Naive thymus-derived CD8-positive, alpha-beta T cell (primary cell): ENCODE results near the gene RNASEH2B. TPM values are rescaled to one million over a fixed set of nuclear protein-coding genes. Genes with fewer than 3 reads are reported as not detected.
A peak's percentile ranks its signal among the peaks of the same experiment; 100 is the strongest.

Experiments
- ATAC-seq, 2 donors: fragments of 150-1000 bp; cut with Tn5 transposase in 1 of 2; sonication (Bioruptor Pico), chemical (Tn5 transposase) in 1 of 2; 1 replicate in 1 of 2; 2 replicates in 1 of 2; pipeline ENCODE4 v1.10.0; 2021; ENCODE audit warnings: mild to moderate bottlenecking in 2 of 2, moderate library complexity in 2 of 2
- POLR2A ChIA-PET: fragments of 350-600 bp; sonication (Branson Sonifier 250); formaldehyde crosslinking; loops from one replicate; lab custom pipeline; 2021; ENCODE audit warnings: antibody characterized with exemption; lab: Charles Lee
- DNase-seq, 10 donors: peaks; one replicate each; pipeline versions ENCODE4 v3.0.0 to v3.0.0-alpha.2; 2020 to 2022
- H3K27ac Mint-ChIP-seq, 10 donors: one replicate each; pipeline ENCODE4 v1.8.0; 2020 to 2022; ENCODE audit warnings: mild to moderate bottlenecking in 10 of 10, mixed read lengths in 10 of 10, moderate library complexity in 4 of 10, inconsistent platforms in 1 of 10
- H3K27me3 Mint-ChIP-seq, 5 donors: one replicate each; pipeline ENCODE4 v1.8.0; 2021 to 2022; ENCODE audit warnings: mixed read lengths in 5 of 5
- H3K36me3 Mint-ChIP-seq, 3 donors: one replicate each; pipeline ENCODE4 v1.8.0; 2020 to 2022; ENCODE audit warnings: mixed read lengths in 3 of 3, mild to moderate bottlenecking in 2 of 3, inconsistent platforms in 1 of 3
- H3K4me1 Mint-ChIP-seq, 4 donors: one replicate each; pipeline ENCODE4 v1.8.0; 2021 to 2022; ENCODE audit warnings: mixed read lengths in 4 of 4
- H3K4me3 Mint-ChIP-seq, 10 donors: one replicate each; pipeline ENCODE4 v1.8.0; 2020 to 2022; ENCODE audit warnings: mild to moderate bottlenecking in 10 of 10, mixed read lengths in 10 of 10, moderate library complexity in 6 of 10, inconsistent platforms in 1 of 10
- H3K9me3 Mint-ChIP-seq, 9 donors: one replicate each; pipeline ENCODE4 v1.8.0; 2020 to 2022; ENCODE audit warnings: mixed read lengths in 9 of 9, mild to moderate bottlenecking in 3 of 9, inconsistent platforms in 1 of 9, moderate library complexity in 1 of 9
- polyA plus RNA-seq, 3 donors: library from polyadenylated mRNA; unstranded; fragments of 300-500 nt; fragmentation: Illumina TruSeq; gene quantifications; one replicate each; pipeline ENCODE4 v1.2.3, GENCODE V29; 2021
- total RNA-seq, 8 experiments: library from RNA in 2 of 8; stranded (reverse) in 2 of 8; gene quantifications; one replicate each; pipeline ENCODE4 v1.2.3 and lab custom pipeline; 2021 to 2026

The RNASEH2B gene
- total and polyA plus RNA-seq, 5 experiments from 2014 or later = 78.5 to 118 (median 101) TPM

DNA sequence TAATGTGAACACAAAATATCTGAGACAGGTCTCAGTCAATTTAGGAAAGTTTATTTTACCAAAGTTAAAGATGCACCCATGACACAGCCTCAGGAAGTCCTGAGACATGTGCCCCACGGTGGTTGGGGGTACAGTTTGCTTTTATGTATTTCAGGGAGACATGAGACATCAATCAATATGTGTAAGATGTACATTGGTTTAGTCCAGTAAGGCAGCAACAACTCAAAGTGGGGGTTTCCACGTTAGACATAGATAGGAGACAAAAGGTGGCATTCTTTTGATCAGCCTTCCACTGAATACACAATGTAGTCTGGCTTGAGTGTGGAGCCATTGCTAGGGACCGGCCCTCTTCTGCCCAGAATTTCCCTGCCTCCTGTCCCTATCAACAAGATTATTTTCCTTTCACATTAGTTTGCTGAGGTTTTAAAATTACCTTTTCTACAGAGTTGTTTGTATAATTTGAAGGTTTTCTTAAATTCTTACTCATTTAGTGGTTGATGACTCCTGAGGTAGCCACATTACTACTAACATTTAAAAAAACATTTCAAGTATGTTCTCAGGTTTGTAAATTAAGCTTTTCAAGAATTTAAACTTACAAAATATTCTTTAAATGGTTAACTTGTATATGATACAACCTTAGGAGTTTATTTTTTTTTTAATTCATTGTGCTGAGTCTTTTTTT lies 33.2 kb downstream of the RNASEH2B start:
- DNase-seq (no peak), ATAC-seq (no peak)
- H3K27ac Mint-ChIP-seq = peak overlapping the region in 7 of 10 donors; percentile 2 to 60 (median 41)
- no peaks in the 10 kb centered on the region for H3K27me3 Mint-ChIP-seq
- H3K4me3 Mint-ChIP-seq = no peak overlapping the region
- H3K36me3 Mint-ChIP-seq = peaks cover 3 to 80% (median 37%) of the 10 kb centered on the region in 3 donors
- H3K4me1 Mint-ChIP-seq = peaks cover 0 to 13% (median 8%) of the 10 kb centered on the region in 4 donors
- H3K9me3 Mint-ChIP-seq = no peaks in the 10 kb centered on the region
- POLR2A ChIA-PET = no interaction called here

DNA sequence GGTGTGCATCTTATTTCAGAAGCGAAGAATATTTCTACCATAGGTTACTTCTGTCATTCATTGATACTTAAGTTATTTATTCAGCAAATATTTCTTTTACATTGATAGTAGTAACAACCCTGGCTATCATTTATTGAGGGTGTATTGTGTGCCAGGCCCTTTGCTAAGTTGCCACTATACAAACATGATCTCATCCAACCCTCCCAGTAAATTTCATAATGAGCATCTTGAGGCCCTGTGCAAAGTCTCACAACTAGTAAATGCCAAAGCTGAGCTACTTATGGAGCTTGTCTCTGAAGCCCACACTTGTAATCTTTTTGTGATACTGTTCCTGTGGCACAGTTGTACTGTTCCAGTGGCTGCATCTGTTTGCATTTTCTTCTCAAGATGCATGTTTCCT lies 36.1 kb downstream of the RNASEH2B start:
- peaks cover under 1 to 88% (median 47%) of the 10 kb centered on the region in 3 donors for H3K36me3 Mint-ChIP-seq

DNA sequence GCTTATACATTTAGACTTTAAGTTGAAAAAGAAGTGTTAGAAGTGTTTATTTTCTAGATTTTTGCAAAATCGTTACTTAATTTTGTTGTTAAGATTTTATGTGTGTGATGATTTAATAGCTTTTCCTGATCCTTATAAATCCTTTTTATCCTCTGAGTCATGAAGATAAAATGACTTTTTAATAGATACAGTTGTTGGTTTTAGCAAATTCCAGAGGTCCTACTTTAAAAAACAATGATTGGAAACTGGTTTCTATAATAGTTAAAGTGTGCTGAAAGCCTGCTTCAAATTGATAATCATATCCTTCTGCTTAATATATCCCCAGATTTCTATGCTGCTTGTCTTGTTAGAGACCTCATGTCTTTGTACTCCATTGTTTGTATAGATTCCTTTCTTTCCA lies 39.0 kb downstream of the RNASEH2B start:
- Mint-ChIP-seq H3K4me3 (no peak overlapping the region), H3K4me1 (peaks cover 0 to 3% (median 1%) of the 10 kb centered on the region in 4 donors), H3K36me3 (peaks cover 6 to 84% (median 35%) of the 10 kb centered on the region in 3 donors), H3K9me3 (no peaks in the 10 kb centered on the region), H3K27ac (peak overlapping the region in 1 of 10 donors; percentile 15), H3K27me3 (no peaks in the 10 kb centered on the region)
- no peak for ATAC-seq
- POLR2A ChIA-PET = no interaction called here
- no peak for DNase-seq

More for the DNA sequence above, 36.1 kb downstream of the RNASEH2B start:
- H3K27me3 Mint-ChIP-seq = no peaks in the 10 kb centered on the region
- no peak overlapping the region for H3K4me3 Mint-ChIP-seq
- ATAC-seq (no peak), DNase-seq (no peak)
- no peaks in the 10 kb centered on the region for H3K9me3 Mint-ChIP-seq
- H3K4me1 Mint-ChIP-seq = peaks cover 0 to 10% (median 5%) of the 10 kb centered on the region in 4 donors
- no peak overlapping the region for H3K27ac Mint-ChIP-seq
- POLR2A ChIA-PET = no interaction called here

DNA sequence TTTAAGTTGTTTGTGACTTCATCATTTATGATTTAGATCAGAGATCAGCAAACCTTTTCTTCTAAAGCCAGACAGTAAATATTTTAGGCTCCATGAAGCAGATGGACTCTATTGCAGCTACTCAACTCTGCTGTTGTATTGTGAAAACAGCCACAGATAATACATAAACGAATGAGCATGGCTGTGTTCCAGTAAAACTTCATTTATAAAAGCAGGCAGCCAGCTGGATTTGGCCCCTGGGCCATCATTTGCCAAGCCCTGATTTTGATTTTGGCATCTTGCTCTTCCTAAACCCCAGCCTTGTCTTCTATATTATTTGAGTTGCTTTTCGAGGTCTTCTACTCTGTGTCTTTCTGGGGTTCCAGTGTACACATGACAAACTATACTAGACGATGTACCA lies 41.3 kb downstream of the RNASEH2B start:
- DNase-seq (no peak), ATAC-seq (no peak)
- Mint-ChIP-seq H3K9me3 (no peaks in the 10 kb centered on the region), H3K27me3 (no peaks in the 10 kb centered on the region), H3K36me3 (peaks cover 6 to 80% (median 32%) of the 10 kb centered on the region in 3 donors), H3K27ac (peak overlapping the region in 1 of 10 donors; percentile 11), H3K4me1 (peaks cover 0 to 5% (median 1%) of the 10 kb centered on the region in 4 donors), H3K4me3 (no peak overlapping the region)
- POLR2A ChIA-PET = no interaction called here

DNA sequence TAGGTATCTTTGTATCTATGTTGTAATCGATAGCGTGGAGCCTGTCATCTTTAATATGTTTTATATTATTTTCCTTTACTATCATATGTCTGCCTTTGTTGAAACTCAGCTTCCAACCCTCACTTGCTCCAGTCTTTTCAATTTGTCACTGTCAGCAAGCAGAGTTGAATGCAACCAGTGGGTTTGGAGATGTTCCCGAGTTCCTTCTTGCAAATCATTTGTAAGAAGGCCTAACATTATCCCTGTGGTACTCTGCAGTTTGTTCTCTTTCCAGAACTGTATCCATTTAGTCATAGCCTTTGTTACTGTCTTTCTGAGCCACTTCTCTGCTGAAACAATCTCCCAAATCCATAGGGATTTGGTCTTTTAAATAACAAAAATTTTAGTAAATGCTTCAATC lies 41.8 kb downstream of the RNASEH2B start:
- Mint-ChIP-seq H3K9me3 (no peaks in the 10 kb centered on the region), H3K36me3 (peaks cover 6 to 80% (median 35%) of the 10 kb centered on the region in 3 donors)

GRCh38 chr13:50955241-50955640 lies 45.6 kb downstream of the RNASEH2B start:
- POLR2A ChIA-PET = no interaction called here
- Mint-ChIP-seq H3K36me3 (peaks cover 6 to 74% (median 19%) of the 10 kb centered on the region in 3 donors), H3K4me1 (peaks cover 3 to 7% (median 5%) of the 10 kb centered on the region in 4 donors), H3K4me3 (no peak overlapping the region), H3K27ac (peak overlapping the region in 1 of 10 donors; percentile 7), H3K9me3 (no peaks in the 10 kb centered on the region), H3K27me3 (no peaks in the 10 kb centered on the region)
- ATAC-seq (no peak), DNase-seq (no peak)

More for the DNA sequence above, 41.8 kb downstream of the RNASEH2B start:
- ATAC-seq = no peak
- no peak for DNase-seq
- H3K4me3 Mint-ChIP-seq = no peak overlapping the region
- H3K4me1 Mint-ChIP-seq = peaks cover 0 to 5% (median under 1%) of the 10 kb centered on the region in 4 donors
- H3K27me3 Mint-ChIP-seq = no peaks in the 10 kb centered on the region
- H3K27ac Mint-ChIP-seq = no peak overlapping the region
- POLR2A ChIA-PET = interaction anchor here (0.5 kb wide), 1 partner anchor 1018 kb away, joined by 4 read pairs; no protein-coding TSS in a partner anchor

DNA sequence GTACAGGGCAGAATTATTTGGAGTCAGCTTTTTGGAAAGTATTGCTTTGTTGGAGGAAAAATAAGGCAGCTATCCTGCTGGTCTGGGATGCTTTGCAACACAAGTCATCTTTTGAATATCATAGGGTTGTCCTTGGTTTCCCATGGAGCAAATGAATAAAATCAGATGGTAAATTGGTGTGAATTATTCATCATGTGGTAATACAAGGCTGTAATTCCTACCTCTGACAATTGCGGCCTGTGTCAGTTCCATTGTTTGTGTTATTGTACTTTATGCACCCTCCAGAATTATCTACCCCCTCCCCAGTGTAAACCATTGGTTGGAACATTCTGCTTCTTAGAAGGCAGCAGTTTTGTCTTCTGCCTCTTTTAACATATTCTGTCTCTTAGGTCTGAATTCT lies 46.2 kb downstream of the RNASEH2B start:
- Mint-ChIP-seq H3K4me3 (no peak overlapping the region), H3K9me3 (no peaks in the 10 kb centered on the region), H3K36me3 (peaks cover 4 to 74% (median 18%) of the 10 kb centered on the region in 3 donors), H3K27ac (peak overlapping the region in 1 of 10 donors; percentile 8), H3K4me1 (peaks cover 3 to 7% (median 5%) of the 10 kb centered on the region in 4 donors), H3K27me3 (no peaks in the 10 kb centered on the region)
- POLR2A ChIA-PET = no interaction called here
- DNase-seq (no peak), ATAC-seq (no peak)

DNA sequence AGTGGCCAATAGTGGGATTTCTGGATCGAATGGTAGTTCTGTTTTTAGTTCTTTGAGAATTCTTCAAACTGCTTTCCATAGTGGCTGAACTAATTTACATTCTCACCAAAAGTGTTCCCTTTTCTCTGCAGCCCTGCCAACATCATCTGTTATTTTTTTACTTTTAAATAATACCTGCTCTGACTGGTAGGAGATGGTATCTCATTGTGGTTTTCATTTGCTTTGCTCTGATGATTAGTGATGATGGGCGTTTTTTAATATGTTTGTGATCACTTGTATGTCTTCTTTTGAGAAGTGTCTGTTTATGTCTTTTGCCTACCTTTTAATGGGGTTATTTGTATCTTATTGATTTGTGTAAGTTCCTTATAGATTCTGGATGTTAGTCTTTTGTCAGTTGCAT lies 48.0 kb downstream of the RNASEH2B start:
- Mint-ChIP-seq H3K9me3 (no peaks in the 10 kb centered on the region), H3K27me3 (no peaks in the 10 kb centered on the region), H3K4me1 (peaks cover 3 to 6% (median 5%) of the 10 kb centered on the region in 4 donors), H3K27ac (peak overlapping the region in 4 of 10 donors; percentile 3 to 56 (median 20)), H3K4me3 (no peak overlapping the region), H3K36me3 (peaks cover 0 to 77% (median 22%) of the 10 kb centered on the region in 3 donors)
- POLR2A ChIA-PET = no interaction called here
- DNase-seq (no peak), ATAC-seq (no peak)

DNA sequence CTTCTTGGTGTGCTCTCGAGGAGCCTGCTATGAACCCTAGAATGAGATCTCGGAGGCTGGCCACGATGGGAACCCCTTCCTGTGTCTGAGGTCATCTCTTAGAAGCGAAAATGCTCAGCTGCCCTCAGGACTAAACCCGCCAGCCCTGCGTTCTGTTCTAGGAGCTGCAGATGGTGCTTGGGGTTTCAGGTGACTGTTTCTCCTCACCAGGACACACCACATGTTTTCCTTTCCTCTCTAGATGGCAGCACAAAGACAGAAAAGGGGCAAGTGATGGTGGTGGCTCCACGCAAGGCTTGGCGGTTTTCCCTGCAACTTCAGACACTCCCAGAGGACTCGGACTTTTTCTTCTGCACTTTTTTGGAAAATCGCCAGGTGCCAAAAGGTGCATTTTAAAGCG lies 60.1 kb downstream of the RNASEH2B start:
- POLR2A ChIA-PET = no interaction called here
- ATAC-seq = no peak
- H3K36me3 Mint-ChIP-seq = peaks cover 15 to 76% (median 56%) of the 10 kb centered on the region in 3 donors

DNA sequence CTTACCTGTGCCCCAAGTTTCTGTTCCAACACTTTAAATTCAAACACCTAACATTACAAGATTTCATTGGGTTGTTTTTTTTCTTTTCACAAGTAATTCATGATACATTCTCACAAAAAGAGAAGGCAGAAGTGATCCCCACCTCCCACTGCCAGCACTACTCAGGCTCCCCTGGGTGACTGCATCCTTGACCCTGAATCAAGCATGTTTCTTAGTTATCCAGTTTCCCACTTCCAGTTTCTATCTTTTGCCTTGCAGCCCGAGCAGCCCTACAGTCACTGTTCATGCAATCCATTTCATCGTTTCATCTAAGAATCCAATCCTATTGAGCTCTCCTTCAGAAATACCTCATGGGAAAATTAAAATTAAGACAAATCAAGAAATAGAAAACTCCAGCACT lies 61.4 kb downstream of the RNASEH2B start:
- peak overlapping the region in 1 of 10 donors; percentile 32 for H3K27ac Mint-ChIP-seq
- POLR2A ChIA-PET = no interaction called here

More for the DNA sequence above, 60.1 kb downstream of the RNASEH2B start:
- H3K27me3 Mint-ChIP-seq = no peaks in the 10 kb centered on the region
- no peak overlapping the region for H3K4me3 Mint-ChIP-seq
- DNase-seq = no peak
- no peaks in the 10 kb centered on the region for H3K9me3 Mint-ChIP-seq
- H3K4me1 Mint-ChIP-seq = peaks cover 0 to 5% (median 0%) of the 10 kb centered on the region in 4 donors
- H3K27ac Mint-ChIP-seq = peak overlapping the region in 2 of 10 donors; percentile 28 to 46

DNA sequence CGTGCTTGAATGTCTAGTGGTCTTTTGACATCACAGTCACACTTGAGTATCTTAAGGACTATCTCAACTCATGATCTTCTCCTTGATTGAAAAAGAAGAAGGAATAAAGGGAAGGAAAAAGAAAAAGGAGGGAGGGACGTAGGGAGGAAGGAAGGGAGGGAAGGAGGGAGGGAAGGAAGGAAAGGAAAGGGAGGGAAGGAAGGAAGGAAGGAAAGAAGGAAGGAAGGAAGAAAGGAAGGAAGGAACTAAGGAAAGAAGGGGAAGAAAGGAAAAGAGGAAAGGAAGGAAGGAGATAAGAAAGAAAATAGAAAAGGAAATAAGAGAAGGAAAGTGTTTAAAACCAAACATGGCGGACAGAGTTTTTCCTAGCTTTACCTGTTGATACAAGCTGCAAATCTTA lies 64.7 kb downstream of the RNASEH2B start:
- H3K9me3 Mint-ChIP-seq = peaks cover 0 to 3% (median 0%) of the 10 kb centered on the region in 9 donors
- H3K4me1 Mint-ChIP-seq = peaks cover 0 to 7% (median 2%) of the 10 kb centered on the region in 4 donors
- POLR2A ChIA-PET = no interaction called here
- H3K36me3 Mint-ChIP-seq = peaks cover 22 to 69% (median 52%) of the 10 kb centered on the region in 3 donors
- no peak overlapping the region for H3K4me3 Mint-ChIP-seq
- H3K27me3 Mint-ChIP-seq = no peaks in the 10 kb centered on the region
- H3K27ac Mint-ChIP-seq = peak overlapping the region in 1 of 10 donors; percentile 77
- ATAC-seq (no peak), DNase-seq (no peak)

More for the DNA sequence above, 61.4 kb downstream of the RNASEH2B start:
- DNase-seq (no peak), ATAC-seq (no peak)
- peaks cover 0 to 7% (median 0%) of the 10 kb centered on the region in 4 donors for H3K4me1 Mint-ChIP-seq
- peaks cover 22 to 74% (median 52%) of the 10 kb centered on the region in 3 donors for H3K36me3 Mint-ChIP-seq
- H3K4me3 Mint-ChIP-seq = no peak overlapping the region
- no peaks in the 10 kb centered on the region for H3K9me3 Mint-ChIP-seq
- H3K27me3 Mint-ChIP-seq = no peaks in the 10 kb centered on the region

DNA sequence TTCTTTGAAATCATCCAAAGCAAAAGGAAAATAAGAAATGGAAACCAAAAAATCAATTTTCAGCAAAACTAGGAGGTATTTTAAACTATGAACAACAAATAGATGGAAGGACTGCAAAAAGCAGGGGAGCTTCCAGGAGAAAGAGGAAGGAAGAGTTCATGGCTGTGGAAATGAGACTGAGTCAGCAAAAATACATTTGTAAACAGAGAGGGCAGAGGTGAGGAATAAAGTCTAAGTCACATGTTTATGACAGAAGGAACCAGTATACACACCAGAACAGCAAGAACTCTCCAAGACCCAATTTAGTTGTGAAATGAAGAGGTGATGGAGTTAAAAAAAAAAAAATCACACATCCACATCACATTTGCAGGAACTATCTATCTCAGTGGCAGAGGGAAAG lies 69.6 kb downstream of the RNASEH2B start:
- ATAC-seq (no peak), DNase-seq (no peak)
- Mint-ChIP-seq H3K27ac (no peak overlapping the region), H3K9me3 (peaks cover 0 to 15% (median 4%) of the 10 kb centered on the region in 9 donors), H3K27me3 (no peaks in the 10 kb centered on the region), H3K4me1 (peaks cover 0 to 8% (median 3%) of the 10 kb centered on the region in 4 donors), H3K36me3 (peaks cover 29 to 37% (median 29%) of the 10 kb centered on the region in 3 donors), H3K4me3 (no peak overlapping the region)
- POLR2A ChIA-PET = no interaction called here

DNA sequence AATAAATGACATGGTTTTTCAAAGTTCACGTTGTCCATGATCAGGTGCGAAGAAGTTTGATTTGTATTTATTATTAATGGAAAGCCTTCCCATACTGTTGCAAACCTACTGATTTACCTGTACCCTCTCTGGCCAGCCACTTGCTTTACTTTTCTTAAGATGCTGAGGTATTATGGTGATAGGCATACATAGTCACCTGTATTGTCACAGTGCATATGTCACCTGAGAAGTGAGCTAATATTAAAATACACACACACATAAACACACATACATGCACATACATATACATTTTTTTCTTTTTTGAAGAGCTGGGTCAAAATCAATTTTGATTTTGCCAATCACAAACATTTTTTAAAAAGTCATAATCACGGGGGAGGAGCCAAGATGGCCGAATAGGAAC lies 72.1 kb downstream of the RNASEH2B start:
- ATAC-seq (no peak), DNase-seq (no peak)
- POLR2A ChIA-PET = no interaction called here
- Mint-ChIP-seq H3K4me1 (peaks cover 0 to 5% (median under 1%) of the 10 kb centered on the region in 4 donors), H3K36me3 (peaks cover 11 to 22% (median 21%) of the 10 kb centered on the region in 3 donors), H3K27me3 (no peaks in the 10 kb centered on the region), H3K4me3 (peak overlapping the region in 4 of 10 donors; percentile 22 to 55 (median 40)), H3K27ac (peak overlapping the region in 2 of 10 donors; percentile 8 to 53), H3K9me3 (peaks cover 0 to 15% (median 4%) of the 10 kb centered on the region in 9 donors)
